GM18870 (cell line): ENCODE results near the gene NNT.
"Not testable (repeated sequence)": the region's sequence is repeated elsewhere in the genome, so short reads cannot be mapped to it uniquely, and the experiment has no call there.

Experiments used
- ATAC-seq: cut with Tn5 transposase; IDR thresholded peaks from one replicate; pipeline ENCODE4 v1.9.1; 2021; ENCODE audit warnings: moderate library complexity; ENCODE audit not compliant: unreplicated experiment

Gene NNT

DNA sequence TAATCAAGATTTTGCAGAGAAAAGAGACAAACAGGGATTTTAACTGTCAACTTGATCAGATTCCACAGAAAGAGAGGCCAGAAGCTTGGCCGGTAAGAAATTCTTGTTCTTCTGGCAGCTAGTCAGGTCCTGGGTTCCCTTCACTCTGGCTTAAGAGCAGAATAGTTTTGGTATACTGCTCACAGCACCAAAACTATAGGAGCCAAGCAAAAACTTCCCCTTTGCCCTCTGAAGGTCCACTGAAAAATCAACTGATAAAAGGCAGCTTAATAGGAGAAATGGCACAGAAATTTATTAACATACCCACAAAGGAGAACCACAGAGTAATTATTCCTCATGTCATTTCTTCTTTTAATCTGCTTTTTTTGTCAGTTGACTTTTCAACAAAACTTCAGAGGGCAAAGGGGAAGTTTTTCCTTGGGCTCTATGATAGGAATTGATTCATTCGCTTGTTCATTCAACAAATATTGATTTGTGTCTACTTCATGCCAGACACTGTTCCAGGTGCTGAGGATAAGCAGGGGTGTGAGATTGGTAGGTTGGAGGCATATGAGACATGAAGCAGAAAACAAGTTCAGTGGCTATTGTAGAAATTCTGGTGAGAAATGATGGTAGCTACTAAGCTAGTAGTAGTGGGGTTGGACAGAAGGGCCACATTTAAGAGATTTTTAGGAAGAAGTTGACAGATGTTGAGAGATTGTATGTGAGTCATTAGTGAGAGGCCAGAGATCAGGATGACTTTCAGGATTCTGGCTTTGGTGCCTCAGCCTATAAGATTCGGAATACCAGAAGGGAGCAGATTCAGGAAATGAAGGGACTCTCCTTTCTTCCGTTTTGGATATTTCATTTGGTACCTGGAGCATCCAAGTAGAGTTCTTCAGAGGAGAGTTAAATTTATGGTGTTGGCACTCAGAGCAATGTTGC is 20.6 kb upstream of the NNT start:
- no peak for ATAC-seq

DNA sequence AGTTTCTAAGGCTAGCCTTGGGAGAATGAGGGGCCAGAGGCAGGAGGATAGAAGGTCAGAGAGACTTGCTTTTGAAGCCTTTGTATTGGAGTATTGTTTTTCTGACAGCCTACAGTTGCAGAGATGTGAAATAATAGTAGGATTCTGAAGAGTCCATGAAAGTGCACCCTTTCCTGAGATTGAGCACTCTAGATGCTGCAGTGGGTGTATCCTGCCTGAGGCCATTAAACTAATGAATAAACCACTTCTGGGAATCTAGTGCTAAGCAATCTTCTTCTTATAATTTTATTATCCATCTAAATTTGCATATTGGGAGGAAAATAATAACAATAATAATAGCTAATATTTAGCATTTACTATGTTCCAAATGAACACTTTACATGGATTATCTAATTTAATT is 19.3 kb upstream of the NNT start:
- no peak for ATAC-seq

DNA sequence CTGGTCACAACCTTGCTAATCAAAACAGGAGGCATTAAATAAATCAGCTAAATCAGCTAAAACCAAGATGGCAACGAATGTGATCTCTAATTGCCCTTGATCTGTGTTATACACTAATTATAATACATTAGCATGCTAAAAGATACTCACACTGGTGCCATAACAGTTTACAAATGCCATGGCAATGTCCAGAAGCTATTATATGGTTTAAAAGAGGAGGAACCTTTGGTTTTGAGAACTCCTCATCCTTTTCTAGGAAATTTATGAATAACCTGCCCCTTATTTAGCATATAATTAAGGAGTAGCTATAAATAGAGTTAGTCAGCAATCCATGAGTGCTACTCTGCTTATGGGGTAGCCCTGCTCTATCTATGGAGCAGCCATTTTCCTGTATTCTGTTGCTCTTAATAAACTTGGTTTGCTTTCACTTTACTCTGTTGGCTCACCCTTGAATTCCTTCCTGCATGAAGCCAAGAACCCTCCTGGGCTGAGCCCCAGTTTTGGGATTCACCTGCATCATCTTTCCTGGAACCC is 18.7 kb upstream of the NNT start:
- ATAC-seq, result no peak

DNA sequence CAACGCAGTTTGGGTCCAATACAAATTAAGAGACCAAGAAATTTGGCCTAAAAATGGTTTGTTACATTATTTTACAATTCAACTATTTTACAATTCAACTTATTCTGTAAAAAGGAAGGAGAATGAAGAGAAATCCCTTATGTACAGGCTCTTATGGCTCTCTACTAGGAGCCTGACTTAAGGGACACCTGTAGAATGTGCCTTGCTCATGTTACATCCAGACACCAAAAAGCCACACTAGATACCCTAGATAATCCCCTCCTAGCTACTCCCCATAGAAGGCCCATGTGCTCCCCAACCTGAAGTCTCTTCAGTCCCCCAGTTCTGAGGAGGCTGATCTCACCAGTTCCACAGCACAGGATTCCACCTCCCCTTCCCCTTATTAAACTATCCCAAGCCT is 14.1 kb upstream of the NNT start:
- ATAC-seq, result no peak

DNA sequence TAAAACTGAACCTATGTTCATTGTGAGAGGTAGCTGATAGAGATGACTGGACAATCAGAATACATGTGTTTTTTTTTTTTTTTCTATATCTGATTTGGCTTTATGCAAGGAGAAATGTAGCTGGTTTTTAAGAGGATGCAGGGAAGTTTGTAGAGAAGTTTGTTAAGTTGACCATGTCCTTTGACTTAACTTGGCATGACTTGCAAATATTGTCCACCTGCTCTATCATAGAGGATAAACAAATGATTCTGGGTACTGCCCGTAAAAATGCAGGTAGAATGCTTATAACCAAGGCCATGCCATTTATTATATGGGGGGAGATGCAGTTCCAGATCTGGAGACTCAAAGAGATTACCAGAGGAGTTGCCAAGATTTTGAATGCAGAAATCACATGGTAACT is 13.7 kb upstream of the NNT start:
- ATAC-seq, result no peak

DNA sequence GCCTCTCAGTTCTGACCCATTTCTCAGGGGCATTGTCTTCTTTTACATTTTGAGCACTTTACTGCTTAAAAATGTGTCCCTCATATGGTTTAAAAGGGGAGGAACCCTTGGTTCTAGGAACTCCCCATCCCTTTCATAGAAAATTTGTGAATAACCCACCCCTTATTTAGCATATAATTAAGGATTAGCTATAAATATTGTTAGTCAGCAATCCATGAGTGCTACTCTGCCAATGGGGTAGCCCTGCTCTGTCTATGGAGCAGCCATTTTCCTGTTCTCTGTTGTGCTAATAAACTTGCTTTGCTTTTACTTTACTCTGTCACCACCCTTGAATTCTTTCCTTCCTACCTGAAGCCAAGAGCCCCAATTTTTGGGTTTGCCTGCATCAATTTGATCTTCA is 12.3 kb upstream of the NNT start:
- no peak for ATAC-seq

DNA sequence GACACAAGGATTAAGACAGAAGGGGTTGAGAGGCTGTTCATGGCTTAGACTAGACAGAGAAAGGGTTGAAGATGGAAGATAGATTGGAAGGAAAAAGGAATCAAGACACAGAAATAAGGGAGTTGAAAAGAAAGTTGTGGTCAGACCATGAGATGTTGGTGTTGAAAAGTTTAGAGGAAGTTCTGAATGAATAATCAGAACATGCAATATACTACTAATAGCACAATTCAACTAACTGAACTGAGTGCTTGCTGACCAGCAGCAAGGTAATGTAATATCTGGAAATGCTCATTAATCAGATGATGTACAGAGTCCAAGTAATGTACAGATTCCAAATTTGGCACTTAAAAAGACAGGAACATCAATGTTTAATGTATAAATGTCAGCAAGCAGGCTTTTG is 10.6 kb upstream of the NNT start:
- ATAC-seq, result peak; percentile 41

DNA sequence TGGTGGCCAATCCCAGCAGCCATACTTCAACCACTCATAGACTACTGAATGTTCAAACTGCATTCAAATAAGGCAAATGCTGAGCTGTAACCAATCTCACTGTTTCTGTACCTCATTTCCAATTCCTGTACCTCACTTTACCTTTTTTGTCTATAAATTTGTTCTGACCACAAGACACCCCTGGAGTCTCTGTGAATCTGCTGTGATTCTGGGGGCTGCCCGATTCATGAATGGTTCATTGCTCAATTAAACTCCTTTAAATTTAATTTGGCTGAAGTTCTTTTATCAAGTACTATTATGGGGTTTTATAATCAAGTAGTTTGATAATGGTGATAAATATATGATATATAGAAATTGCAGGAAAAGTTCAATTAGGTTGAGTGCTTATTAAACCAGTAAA is 4.1 kb upstream of the NNT start:
- ATAC-seq, result not testable (repeated sequence)

DNA sequence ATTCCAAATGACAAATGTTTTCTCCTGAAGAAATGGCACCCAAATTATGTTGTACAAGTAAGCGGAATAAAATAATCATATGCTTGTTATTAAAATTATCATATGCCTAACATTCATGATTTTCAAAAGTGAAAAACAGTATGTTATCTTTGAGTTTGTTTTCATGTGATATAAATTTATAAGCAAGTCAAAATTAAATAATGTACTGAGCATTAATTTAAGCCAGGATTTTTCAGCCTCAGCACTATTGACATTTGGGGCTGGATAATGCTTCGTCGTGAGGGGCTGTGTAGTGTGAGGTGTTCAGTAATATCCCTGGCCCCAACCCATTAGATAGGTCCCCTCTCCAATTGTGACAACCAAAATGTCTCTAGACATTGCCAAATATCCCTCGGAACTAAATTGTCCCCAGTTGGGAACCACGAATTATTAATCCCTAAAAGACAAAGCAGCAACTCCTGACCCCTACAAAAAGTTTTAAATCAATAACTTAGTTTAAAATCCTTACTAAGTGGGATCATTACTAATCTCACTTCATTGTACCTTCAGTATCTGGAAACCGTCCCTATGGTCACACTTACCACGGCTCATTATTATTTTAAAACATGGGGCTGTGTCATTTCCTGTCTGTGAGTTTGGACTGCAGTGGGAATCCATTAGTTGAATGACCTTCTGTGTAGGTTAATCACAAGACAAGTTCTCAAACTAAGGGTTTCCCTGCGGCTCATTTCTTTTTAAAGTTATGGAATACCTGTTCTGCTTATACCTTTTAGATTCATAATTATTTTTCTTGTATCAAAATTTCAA is 1.3 kb upstream of the NNT start:
- ATAC-seq, result no peak

DNA sequence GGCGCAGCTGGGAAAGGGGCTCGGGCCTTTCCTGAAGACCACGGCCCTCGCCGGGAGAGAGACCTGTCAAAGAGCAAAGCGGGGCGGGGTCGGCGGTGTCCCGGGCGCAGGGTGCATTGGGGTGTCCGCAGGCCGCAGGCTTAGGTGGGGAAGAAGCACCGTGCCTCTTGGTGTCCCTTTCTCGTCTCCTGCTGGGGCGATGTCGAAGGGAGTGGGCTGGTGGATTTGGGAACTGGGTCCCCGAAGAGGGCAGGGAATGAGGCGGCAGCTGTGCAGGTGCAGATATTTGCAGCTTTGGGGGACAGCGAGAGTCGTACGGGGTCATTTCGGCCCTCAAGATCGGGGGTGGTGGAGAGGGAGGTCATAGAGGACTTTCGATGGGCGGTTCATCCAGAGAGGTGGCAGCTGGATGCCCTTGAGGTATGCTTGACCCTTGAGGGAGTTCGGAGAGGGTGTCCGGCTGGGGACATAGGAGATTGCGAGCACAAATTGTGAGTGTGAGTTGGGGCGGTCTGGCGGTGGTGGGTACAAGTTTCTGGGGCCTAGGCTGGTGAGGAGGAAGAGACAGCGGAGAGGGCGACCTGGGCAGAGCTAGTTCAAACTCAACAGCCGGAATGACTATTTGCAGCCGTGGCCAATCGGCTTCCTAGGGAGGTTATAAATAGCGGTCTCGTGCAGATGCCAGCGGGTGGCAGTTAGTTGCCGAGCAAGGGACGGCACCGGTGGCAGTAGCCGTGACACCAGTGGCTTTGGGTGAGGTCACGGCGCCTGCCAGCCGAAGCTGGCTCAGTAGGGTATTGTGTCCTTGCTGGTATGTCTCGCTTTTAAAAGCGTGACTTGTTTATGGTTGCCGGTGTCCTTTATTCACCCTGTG is 601 bp downstream of the NNT start:
- peak; percentile 64 for ATAC-seq

DNA sequence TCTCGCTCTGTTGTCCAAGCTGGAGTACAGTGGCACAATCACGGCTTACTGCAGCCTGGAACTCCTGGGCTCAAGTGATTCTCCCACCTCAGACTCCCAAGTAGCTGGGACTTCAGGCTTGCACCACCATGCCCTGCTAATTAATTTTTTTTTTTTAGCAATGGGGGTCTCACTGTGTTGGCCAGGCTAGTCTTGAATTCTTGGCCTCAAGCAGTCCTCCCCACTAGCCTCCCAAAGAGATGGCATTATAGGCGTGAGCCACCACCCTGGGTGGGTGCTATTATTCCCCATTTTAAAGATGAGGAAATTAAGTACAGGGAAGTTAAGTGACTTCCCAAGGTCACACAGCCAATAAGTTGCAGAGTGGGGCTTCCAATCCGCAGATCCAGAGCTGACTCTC is 1.7 kb downstream of the NNT start:
- ATAC-seq, result no peak

DNA sequence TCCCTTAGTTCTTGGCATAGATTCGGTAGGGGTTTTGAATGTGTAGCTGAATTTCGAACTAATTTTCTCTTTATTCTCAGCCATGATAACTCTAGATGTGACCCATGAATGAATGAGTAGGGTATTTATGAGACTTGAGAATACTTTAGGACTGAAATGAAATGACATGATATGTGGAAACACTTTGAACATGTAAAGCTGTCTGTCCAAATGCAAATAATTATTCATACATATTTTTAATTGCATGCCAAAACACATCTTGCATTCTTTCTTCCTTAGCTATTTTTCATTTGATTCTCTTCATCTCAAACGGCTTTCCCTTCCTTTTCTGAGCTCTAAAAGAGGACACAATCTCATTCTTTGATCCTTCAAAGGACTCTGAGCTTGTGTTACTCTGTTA is 3.4 kb downstream of the NNT start:
- no peak for ATAC-seq

DNA sequence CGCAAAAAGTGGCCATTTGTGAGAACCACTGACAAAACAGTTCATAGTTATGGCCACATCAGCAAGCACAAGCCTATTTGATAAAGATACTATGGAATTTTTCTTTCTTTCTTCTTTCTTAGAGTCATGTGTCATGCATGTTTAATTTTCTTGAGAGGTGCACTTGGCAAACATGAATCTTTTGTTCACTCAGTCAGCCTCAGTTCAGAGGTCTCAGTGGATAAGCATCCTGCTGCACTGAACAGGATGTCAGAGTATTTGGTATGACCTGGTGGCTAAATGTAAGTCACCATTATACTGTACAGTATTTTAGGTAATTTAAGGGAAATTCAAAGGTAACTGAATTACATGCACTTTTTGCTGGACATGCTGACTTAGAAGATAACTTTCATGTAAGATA is 5.4 kb downstream of the NNT start:
- no peak for ATAC-seq

DNA sequence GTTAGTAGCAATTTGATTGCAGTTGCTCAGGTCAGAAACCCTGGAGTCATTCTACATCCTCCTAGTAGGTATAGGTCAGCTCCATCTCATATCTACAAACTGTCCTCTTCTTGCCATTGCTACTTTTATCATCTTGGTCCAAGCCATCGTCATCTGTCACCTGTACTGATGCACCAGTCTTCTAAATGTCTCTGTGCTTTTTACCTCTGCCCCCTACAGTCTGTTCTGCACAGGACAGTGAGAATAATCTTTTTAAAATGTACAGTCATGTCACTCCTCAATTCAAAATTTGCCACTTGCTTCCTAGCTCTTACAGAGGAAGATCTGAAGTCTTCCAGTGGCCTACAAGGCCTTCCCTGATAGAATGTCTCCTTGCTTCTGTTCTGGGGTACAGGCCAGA is 6.8 kb downstream of the NNT start:
- peak; percentile 73 for ATAC-seq

DNA sequence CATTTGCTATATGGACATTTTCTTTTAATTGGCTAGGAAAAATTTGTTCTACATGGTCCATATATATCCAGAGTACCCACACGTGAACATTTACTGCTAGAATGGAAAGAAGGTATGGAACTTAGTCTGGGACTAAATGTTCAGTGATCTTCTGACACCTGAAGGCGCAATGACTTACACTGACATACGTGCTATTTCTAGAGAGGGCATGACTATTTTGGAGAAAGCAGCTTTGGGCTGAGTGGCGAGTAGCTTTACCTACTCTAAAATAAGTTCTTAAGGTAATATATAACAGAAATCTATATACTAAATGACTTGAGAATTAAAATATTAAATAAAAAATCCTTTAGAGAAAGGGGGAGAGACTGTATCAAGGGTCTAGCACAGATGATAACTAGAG is 10.4 kb downstream of the NNT start:
- no peak for ATAC-seq

DNA sequence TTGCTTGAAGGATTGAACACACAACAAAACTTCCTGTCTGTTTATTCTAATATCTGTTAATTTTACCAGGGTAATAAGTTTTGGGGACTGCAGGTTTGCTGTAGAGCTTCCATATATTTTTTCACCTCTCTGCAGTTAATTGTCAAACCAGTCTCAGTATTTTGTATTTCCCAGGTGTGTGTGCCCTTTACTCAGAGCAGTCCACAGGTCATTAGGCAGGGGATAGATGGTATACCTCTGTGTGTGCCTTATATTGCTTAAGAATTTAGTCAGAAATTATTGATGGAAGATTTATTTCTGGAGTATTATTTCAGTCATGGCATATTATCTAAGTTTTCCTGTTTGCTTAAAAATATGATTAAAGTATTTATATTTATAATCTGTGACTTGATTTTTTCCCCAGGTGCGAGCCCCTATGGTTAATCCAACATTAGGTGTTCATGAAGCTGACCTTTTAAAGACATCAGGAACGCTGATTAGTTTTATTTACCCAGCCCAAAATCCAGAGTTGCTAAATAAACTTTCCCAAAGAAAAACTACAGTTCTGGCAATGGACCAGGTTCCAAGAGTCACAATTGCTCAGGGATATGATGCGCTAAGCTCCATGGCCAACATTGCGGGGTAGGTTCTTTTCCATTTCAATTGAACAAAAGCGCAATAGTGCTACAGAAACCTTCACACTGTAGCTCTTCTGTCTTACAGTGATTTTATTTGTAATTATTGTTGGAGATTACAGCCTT is 12.6 kb downstream of the NNT start:
- no peak for ATAC-seq

DNA sequence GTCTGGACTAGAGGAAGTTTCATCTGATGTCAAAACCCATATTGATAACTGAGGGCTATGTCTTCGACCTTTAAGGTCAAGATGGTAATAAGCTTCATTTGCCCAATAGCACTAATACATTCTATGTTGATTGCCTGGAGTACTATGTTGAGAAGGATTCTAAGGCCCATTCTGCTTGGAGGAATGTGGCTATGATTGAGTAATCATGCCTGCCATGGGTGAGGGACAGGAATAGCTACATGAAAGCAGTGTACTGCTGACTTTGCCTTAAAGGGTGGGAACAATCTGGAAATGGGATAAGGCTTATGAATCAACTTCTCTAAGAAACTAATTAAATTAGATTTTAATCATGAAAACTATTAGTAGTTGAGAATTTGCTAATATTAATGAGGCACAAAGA is 13.6 kb downstream of the NNT start:
- ATAC-seq, result no peak

DNA sequence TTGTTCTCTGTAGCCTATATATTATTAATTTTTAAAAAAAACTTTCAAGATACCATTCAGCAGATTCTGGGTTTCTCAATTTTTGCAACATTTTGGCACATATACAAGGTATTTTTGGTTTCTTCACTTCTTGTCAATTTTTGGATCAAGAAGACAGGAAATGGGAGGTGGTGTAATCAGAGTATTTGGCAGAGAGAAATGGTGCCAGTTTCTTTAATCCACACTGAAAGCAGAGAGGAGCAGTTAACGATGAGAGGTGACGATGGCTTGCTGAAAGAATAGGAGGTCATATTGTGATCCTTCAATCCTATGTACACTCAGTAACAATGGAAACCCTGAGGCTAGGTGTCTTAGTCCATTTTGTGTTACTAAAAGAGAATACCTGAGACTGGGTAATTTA is 16.4 kb downstream of the NNT start:
- ATAC-seq, result no peak

DNA sequence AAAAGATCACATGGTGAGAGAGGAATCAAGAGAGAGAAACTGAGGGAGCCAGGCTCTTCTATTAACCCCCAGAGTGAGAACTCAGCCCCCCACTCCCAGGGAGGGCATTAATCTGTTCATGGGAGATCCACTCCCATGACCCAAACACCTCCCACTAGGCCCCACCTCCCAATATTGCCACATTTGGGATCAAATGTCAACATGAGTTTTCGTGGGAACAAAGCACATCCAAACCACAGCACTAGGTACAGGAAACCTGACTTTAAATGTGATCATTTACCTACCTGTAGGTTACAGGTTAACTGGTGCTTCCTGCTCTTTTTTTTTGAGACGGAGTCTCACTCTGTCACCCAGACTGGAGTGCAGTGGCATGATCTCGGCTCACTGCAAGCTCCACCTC is 16.9 kb downstream of the NNT start:
- ATAC-seq, result no peak

DNA sequence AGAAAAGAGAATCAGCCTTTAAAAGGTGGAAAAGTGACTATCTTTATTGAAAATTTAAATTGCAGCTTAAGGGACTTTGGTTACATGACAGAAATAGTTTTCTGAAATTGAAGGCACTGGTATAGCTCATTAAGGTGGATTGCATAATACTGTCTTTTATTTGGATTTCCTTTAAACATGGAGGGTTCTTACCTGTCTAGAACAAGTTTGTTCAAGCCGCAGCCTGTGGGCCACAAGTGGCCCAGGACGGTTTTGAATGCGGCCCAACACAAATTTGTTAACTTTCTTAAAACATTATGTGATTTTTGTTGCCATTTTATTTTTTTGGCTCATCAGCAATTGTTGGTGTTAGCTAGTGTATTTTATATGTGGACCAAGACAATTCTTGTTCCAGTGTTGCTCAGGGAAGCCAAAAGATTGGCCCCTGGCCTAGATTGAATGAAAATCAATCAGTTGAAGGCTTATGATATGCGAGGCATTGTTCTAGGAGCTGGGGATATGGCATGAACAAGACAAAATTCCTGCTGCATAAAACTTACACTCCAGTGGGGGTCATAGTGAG is 18.0 kb downstream of the NNT start:
- no peak for ATAC-seq
